IMR-90 (cell line): ENCODE measurements around the gene BLMH. TPM values are rescaled to one million over a fixed set of nuclear protein-coding genes. Genes with fewer than 3 reads are reported as not detected.
A peak's percentile ranks its signal among the peaks of the same experiment; 100 is the strongest.

Experiments
- ATAC-seq: fragments of 200-7000 bp; cut with Tn5 transposase; 2 replicates; pipeline ENCODE4 v1.9.1; 2020; ENCODE audit warnings: low read depth, mild to moderate bottlenecking, moderate library complexity
- BruUV-seq: library from RNA; stranded (reverse); fragments of 400-500 nt; replicated peaks from 2 replicates; lab custom pipeline; 2021; lab: Mats Ljungman, UMichigan
- CTCF ChIA-PET: fragments of 300-600 bp; formaldehyde crosslinking; extraction: SDS; loops from one replicate; lab custom pipeline; 2021; ENCODE audit warnings: antibody characterized with exemption; lab: Yijun Ruan, JAX
- POLR2A ChIA-PET: fragments of 300-600 bp; sonication (Branson Sonifier 250); formaldehyde crosslinking; loops from one replicate; lab custom pipeline; 2022; ENCODE audit warnings: antibody characterized with exemption; ENCODE audit not compliant: unreplicated experiment; lab: Charles Lee
- DNase-seq: peaks from one replicate; pipeline ENCODE4 v3.0.0; 2013
- H2AFZ ChIP-seq: replicated peaks from 2 replicates; pipeline ENCODE3; 2013; ENCODE audit warnings: low read length, mild to moderate bottlenecking; ENCODE audit not compliant: poor library complexity
- H2AK5ac ChIP-seq: 2 replicates; pipeline ENCODE4 v1.6.1; 2013; ENCODE audit warnings: low read depth, low read length, inconsistent platforms
- H2AK9ac ChIP-seq: replicated peaks from 2 replicates; pipeline ENCODE3; 2013; ENCODE audit warnings: mild to moderate bottlenecking, low read depth, low read length, moderate library complexity; ENCODE audit not compliant: poor library complexity
- H2BK120ac ChIP-seq: 2 replicates; pipeline ENCODE4 v1.6.1; 2013; ENCODE audit warnings: low read depth, low read length, inconsistent platforms
- H2BK15ac ChIP-seq: 3 replicates; pipeline ENCODE4 v1.6.1; 2013; ENCODE audit warnings: low read depth, low read length, inconsistent platforms
- H2BK20ac ChIP-seq: 2 replicates; pipeline ENCODE4 v1.6.1; 2013; ENCODE audit warnings: low read depth, mild to moderate bottlenecking, inconsistent platforms, low read length, moderate library complexity
- H2BK5ac ChIP-seq: 2 replicates; pipeline ENCODE4 v1.6.1; 2013; ENCODE audit warnings: mild to moderate bottlenecking, low read depth, low read length, inconsistent platforms; ENCODE audit not compliant: poor library complexity, severe bottlenecking
- H3K14ac ChIP-seq: replicated peaks from 2 replicates; pipeline ENCODE4 v1.6.1; 2013; ENCODE audit warnings: low read depth, low read length, inconsistent platforms
- H3K18ac ChIP-seq: 2 replicates; pipeline ENCODE4 v1.6.1; 2013; ENCODE audit warnings: low read depth, low read length, control low read depth
- H3K23ac ChIP-seq: 2 replicates; pipeline ENCODE4 v1.6.1; 2013; ENCODE audit warnings: low read depth, low read length, inconsistent platforms
- H3K27ac ChIP-seq: 2 replicates; pipeline ENCODE4 v1.5.1; 2013; ENCODE audit warnings: mild to moderate bottlenecking, control low read depth, low read length; ENCODE audit not compliant: insufficient read depth
- H3K27me3 ChIP-seq: 2 replicates; pipeline ENCODE4 v1.6.1; 2013; ENCODE audit warnings: low read length; ENCODE audit not compliant: control insufficient read depth, insufficient read depth
- H3K36me3 ChIP-seq: 2 replicates; pipeline ENCODE4 v1.6.1; 2013; ENCODE audit warnings: low read length, mixed read lengths; ENCODE audit not compliant: control insufficient read depth, insufficient read depth
- H3K4ac ChIP-seq: 2 replicates; pipeline ENCODE4 v1.6.1; 2013; ENCODE audit warnings: low read depth, low read length, inconsistent platforms
- H3K4me1 ChIP-seq: 2 replicates; pipeline ENCODE4 v1.6.1; 2013; ENCODE audit warnings: low read length, mixed read lengths; ENCODE audit not compliant: control insufficient read depth, insufficient read depth
- H3K4me2 ChIP-seq: 2 replicates; pipeline ENCODE4 v1.6.1; 2013; ENCODE audit warnings: low read depth, mild to moderate bottlenecking, control low read depth, low read length, moderate library complexity
- H3K4me3 ChIP-seq: 2 replicates; pipeline ENCODE4 v1.5.1; 2013; ENCODE audit warnings: low read depth, mild to moderate bottlenecking, control low read depth, low read length, moderate library complexity; ENCODE audit not compliant: insufficient read depth
- H3K56ac ChIP-seq: 2 replicates; pipeline ENCODE4 v1.6.1; 2013; ENCODE audit warnings: low read length, inconsistent platforms; ENCODE audit not compliant: insufficient read depth; ENCODE audit errors: extremely low read depth
- H3K79me1 ChIP-seq, 2 experiments: 2 replicates each; pipeline ENCODE4 v1.6.1; 2013; ENCODE audit warnings: low read length in 2 of 2, inconsistent platforms in 1 of 2, low read depth in 1 of 2
- H3K9ac ChIP-seq: 2 replicates; pipeline ENCODE4 v1.6.1; 2013; ENCODE audit warnings: low read depth, low read length, control low read depth
- H3K9me1 ChIP-seq: 2 replicates; pipeline ENCODE4 v1.6.1; 2013; ENCODE audit warnings: low read length, inconsistent platforms; ENCODE audit not compliant: insufficient read depth
- H3K9me3 ChIP-seq: 2 replicates; pipeline ENCODE4 v1.6.1; 2013; ENCODE audit warnings: low read length; ENCODE audit not compliant: control insufficient read depth, insufficient read depth
- H4K20me1 ChIP-seq: 2 replicates; pipeline ENCODE4 v1.6.1; 2013; ENCODE audit warnings: low read length, inconsistent platforms; ENCODE audit not compliant: insufficient read depth
- H4K5ac ChIP-seq: 2 replicates; pipeline ENCODE4 v1.6.1; 2013; ENCODE audit warnings: mild to moderate bottlenecking, low read depth, low read length, control low read depth
- H4K8ac ChIP-seq, 2 experiments: 2 replicates each; pipeline ENCODE4 v1.6.1; 2013; ENCODE audit warnings: low read depth in 2 of 2, low read length in 2 of 2, control low read depth in 1 of 2, inconsistent platforms in 1 of 2
- H4K91ac ChIP-seq: 2 replicates; pipeline ENCODE4 v1.6.1; 2013; ENCODE audit warnings: low read depth, low read length, inconsistent platforms; ENCODE audit not compliant: insufficient read depth
- BHLHE40 ChIP-seq: fragments of 150-350 bp; IDR thresholded peaks from 2 replicates; pipeline ENCODE4 v1.6.1; 2016; ENCODE audit warnings: mild to moderate bottlenecking, low read depth, low read length
- CTCF ChIP-seq: conservative IDR thresholded peaks from 2 replicates; pipeline ENCODE4 v1.5.1; 2012; ENCODE audit warnings: mild to moderate bottlenecking, low read depth, low read length, improper control_type of control experiment
- MAFK ChIP-seq: IDR thresholded peaks from 2 replicates; pipeline ENCODE4 v1.6.1; 2012; ENCODE audit warnings: low read depth, low read length, improper control_type of control experiment
- POLR2A ChIP-seq: IDR thresholded peaks from 2 replicates; pipeline ENCODE4 v1.6.1; 2012; ENCODE audit warnings: mild to moderate bottlenecking, low read depth, low read length
- WGBS, 2 experiments: methylation state at CpG; one replicate each; pipeline versions ENCODE4 v1.1.5 to v1.1.7; 2013; ENCODE audit warnings: missing lambda C conversion rate in 2 of 2; ENCODE audit not compliant: insufficient read length in 1 of 2; ENCODE audit errors: extremely low coverage in 2 of 2; 5-methylcytosine and 5-hydroxymethylcytosine counted together
- dilution Hi-C: fragments of 300-500 bp; cut with HindIII; formaldehyde crosslinking; loops from one replicate; pipeline ENCODE4 v1.14.3; 2018; ENCODE audit warnings: low sequenced_read_pairs; ENCODE audit not compliant: unreplicated experiment
- in situ Hi-C: fragments of 300-500 bp; cut with MboI; formaldehyde crosslinking; loops from 3 replicates; pipeline ENCODE4 v1.14.3; 2019; ENCODE audit warnings: low sequenced_read_pairs, inconsistent platforms, mixed read lengths
- intact Hi-C: fragments of 100-400 bp; cut with micrococcal nuclease; formaldehyde crosslinking; loops from 2 replicates; pipeline ENCODE4 v1.10.0; 2022
- polyA plus RNA-seq, 3 experiments: library from polyadenylated mRNA; depleted of rRNA; stranded (reverse); fragments of >200 nt; gene quantifications; 2 replicates each; pipeline ENCODE4 v1.2.3, GENCODE V29; 2012; ENCODE audit warnings: low replicate concordance in 1 of 3
- total RNA-seq: library from RNA; depleted of rRNA; stranded (reverse); fragments of >200 nt; gene quantifications from 2 replicates; pipeline ENCODE4 v1.2.3, GENCODE V29; 2012

BLMH gene
- total and polyA plus RNA-seq, 2 of the 4 experiments (the other 2 are of a cell fraction) = 17.3 to 20.8 TPM

DNA sequence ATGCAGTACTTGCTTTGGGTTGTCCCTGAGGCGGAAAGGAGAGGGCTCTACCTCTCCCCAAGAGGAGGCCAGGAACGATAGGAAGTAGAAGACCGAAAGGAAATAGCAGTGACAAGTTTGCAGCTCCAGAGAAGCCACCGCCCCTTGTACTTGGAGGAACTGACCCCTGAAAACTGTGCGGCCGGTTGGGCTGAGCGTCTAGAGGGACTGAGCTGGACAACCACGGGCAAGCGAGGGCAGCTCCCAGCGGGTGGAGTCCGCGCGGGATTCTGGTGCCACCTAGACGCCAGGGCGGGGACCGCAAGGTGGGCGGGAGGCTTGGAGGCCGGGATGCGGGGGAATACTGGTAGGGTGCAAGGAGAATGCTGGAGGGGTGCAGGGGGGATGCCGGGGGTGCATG is 55.0 kb downstream of the BLMH start:
- Histone ChIP-seq H4K20me1 (no peaks in the 10 kb centered on the region), H4K5ac (no peak overlapping the region), H2BK120ac (no peak overlapping the region), H3K4me2 (peak overlapping the region; percentile 9; the same call in 1 of the 2 replicates), H4K91ac (no peak overlapping the region), H2BK15ac (no peak overlapping the region), H3K23ac (0 out of 2 replicates have a peak overlapping the region, but pooled peaks have one; percentile 33), H3K14ac (no peak overlapping the region), H3K36me3 (no peaks in the 10 kb centered on the region), H2AK5ac (no peak overlapping the region), H3K18ac (no peak overlapping the region), H3K56ac (no peak overlapping the region), H3K79me1 (no peaks in the 10 kb centered on the region), H3K9ac (no peak overlapping the region), H2AFZ (peak overlapping the region; percentile 64), H2BK20ac (no peak overlapping the region), H3K9me3 (no peaks in the 10 kb centered on the region; the same call in 1 of the 2 replicates), H4K8ac (no peak overlapping the region), H3K27me3 (peaks cover 70% of the 10 kb centered on the region), H3K4ac (no peak overlapping the region), H3K9me1 (no peaks in the 10 kb centered on the region), H3K4me3 (no peak overlapping the region), H2AK9ac (no peak overlapping the region), H3K27ac (no peak overlapping the region), H3K4me1 (peaks cover 5% of the 10 kb centered on the region; the same call in 1 of the 2 replicates), H2BK5ac (no peak overlapping the region)
- ChIA-PET CTCF (interaction anchor here (0.6 to 1.4 kb wide), 3 partner anchors 8 to 84 kb away, joined by 3 to 4 read pairs (median 3); no protein-coding TSS in a partner anchor), POLR2A (interaction anchor here (0.6 kb wide), 1 partner anchor 12 kb away, joined by 4 read pairs; no protein-coding TSS in a partner anchor)
- DNase-seq (no peak), ATAC-seq (peak; percentile 63)
- BruUV-seq = no TSS peak
- intact Hi-C loops = no loop called here
- dilution Hi-C loops = no loop called here
- in situ Hi-C loops = no loop called here
- TF ChIP-seq POLR2A = no peak
- TF ChIP-seq BHLHE40 = no peak
- peak; percentile 21; the same call in 1 of the 2 replicates for TF ChIP-seq CTCF
- TF ChIP-seq MAFK = no peak
- WGBS, 2 experiments = 0% methylated on average over 1 of the region's 20 CpGs; no CpG with 5 or more reads in 1 of the 2 experiments
